GM12801 (cell line): Measurements from ENCODE around the gene CCDC183.

Experiments used
- CTCF ChIP-seq: IDR thresholded peaks from one replicate; pipeline ENCODE4 v1.5.1; 2011; ENCODE audit warnings: control low read depth; ENCODE audit not compliant: insufficient read length; ENCODE audit errors: extremely low read depth

CCDC183 gene

GRCh38 chr9:136808075-136808805, 12.1 kb downstream of the CCDC183 start:
- no peak for TF ChIP-seq CTCF

DNA sequence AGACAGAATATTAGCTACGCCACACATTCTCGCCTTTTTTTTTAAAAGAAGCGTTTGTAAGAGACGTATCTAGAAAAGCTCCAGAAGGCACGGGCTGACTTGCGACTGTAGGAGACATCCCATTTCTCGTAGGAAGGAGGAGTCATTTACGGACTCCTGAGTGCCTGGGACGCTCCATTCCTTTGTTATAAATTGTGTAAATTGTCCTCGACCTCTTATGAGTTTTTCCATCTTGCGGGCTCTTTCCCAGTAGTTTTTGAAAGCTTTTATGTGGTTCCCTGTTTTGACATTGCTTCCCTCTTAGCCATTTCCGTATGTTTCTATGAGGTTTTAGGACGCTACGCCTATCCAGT, 12.6 kb downstream of the CCDC183 start:
- TF ChIP-seq CTCF: no peak

GRCh38 chr9:136814725-136815421, 18.7 kb downstream of the CCDC183 start:
- no peak for TF ChIP-seq CTCF

GRCh38 chr9:136815422-136815782, 19.3 kb downstream of the CCDC183 start:
- TF ChIP-seq CTCF: no peak

GRCh38 chr9:136820971-136821825, 25.1 kb downstream of the CCDC183 start:
- no peak for TF ChIP-seq CTCF

GRCh38 chr9:136821826-136822544, 25.8 kb downstream of the CCDC183 start:
- no peak for TF ChIP-seq CTCF
